Tongue (tissue), 2 donors: Measurements from ENCODE around the gene DIRAS3. TPM values are rescaled to one million over a fixed set of nuclear protein-coding genes. Genes with fewer than 3 reads are reported as not detected.
A peak's percentile ranks its signal among the peaks of the same experiment; 100 is the strongest.
"Not testable (repeated sequence)": the region's sequence is repeated elsewhere in the genome, so short reads cannot be mapped to it uniquely, and the experiment has no call there.

Source experiments
- DNase-seq: peaks from one replicate; pipeline ENCODE4 v3.0.0-alpha.2; 2015
- total RNA-seq: library from RNA; depleted of rRNA; stranded (reverse); fragments of >200 nt; gene quantifications from one replicate; pipeline ENCODE4 v1.2.3, GENCODE V29; 2014

DIRAS3 gene
- total RNA-seq, 1 donor from 2014 or later, result 10.3 TPM

GRCh38 chr1:68024635-68025338, 25.6 kb downstream of the DIRAS3 start:
- no peak for DNase-seq

GRCh38 chr1:68016381-68016780, 34.0 kb downstream of the DIRAS3 start:
- DNase-seq, result peak; percentile 4

GRCh38 chr1:68015971-68016370, 34.5 kb downstream of the DIRAS3 start:
- DNase-seq, result no peak

GRCh38 chr1:68015369-68015768, 35.1 kb downstream of the DIRAS3 start:
- no peak for DNase-seq

GRCh38 chr1:68013351-68013750, 37.1 kb downstream of the DIRAS3 start:
- no peak for DNase-seq

GRCh38 chr1:68011657-68012375, 38.6 kb downstream of the DIRAS3 start:
- DNase-seq, result no peak

GRCh38 chr1:68010543-68010942, 39.9 kb downstream of the DIRAS3 start:
- DNase-seq, result no peak

- peak; percentile 5 for DNase-seq
Measured at GRCh38 chr1:68010090-68010489, 40.3 kb downstream of the DIRAS3 start.

GRCh38 chr1:68003626-68004025, 46.8 kb downstream of the DIRAS3 start:
- DNase-seq, result not testable (repeated sequence)

GRCh38 chr1:68000191-68000590, 50.2 kb downstream of the DIRAS3 start:
- no peak for DNase-seq

- DNase-seq, result no peak
Measured at GRCh38 chr1:67997746-67998145, 52.7 kb downstream of the DIRAS3 start.

Other genes with a start within 250 kb of the DIRAS3 start
- gene GNG12, start 217.2 kb downstream of the DIRAS3 start, total RNA-seq, result 68.1 TPM
- gene WLS, start 181.9 kb upstream of the DIRAS3 start, total RNA-seq, result 140 TPM